Measurements from ENCODE around the gene AUTS2.

DNA sequence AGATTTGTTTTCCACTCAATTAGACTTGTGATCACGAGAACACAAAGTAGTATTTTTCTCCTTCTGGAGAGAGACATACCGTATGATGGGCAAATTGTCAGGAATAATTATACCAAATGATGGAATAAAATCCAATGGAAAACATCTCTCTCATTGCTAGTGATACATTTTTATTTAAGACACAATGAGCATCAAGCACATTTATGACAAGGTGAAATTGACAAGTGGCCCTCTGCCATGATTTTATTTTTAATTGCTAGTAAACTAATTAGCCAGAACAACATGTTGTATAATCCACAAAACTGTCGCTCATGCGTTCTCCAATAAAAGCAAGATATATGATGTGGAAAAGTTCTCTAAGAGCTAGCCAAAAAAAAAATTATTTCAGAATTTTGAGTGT is 620.8 kb downstream of the AUTS2 start:
- TF ChIP-seq, protein P1, sequence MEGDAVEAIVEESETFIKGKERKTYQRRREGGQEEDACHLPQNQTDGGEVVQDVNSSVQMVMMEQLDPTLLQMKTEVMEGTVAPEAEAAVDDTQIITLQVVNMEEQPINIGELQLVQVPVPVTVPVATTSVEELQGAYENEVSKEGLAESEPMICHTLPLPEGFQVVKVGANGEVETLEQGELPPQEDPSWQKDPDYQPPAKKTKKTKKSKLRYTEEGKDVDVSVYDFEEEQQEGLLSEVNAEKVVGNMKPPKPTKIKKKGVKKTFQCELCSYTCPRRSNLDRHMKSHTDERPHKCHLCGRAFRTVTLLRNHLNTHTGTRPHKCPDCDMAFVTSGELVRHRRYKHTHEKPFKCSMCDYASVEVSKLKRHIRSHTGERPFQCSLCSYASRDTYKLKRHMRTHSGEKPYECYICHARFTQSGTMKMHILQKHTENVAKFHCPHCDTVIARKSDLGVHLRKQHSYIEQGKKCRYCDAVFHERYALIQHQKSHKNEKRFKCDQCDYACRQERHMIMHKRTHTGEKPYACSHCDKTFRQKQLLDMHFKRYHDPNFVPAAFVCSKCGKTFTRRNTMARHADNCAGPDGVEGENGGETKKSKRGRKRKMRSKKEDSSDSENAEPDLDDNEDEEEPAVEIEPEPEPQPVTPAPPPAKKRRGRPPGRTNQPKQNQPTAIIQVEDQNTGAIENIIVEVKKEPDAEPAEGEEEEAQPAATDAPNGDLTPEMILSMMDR (IDR thresholded peaks at IDR 0.05), result no peak
- no peak for TF ChIP-seq POLR2A (IDR thresholded peaks at IDR 0.05)

Data from thyroid gland (tissue), 4 donors.